Aorta (tissue), 5 donors: ENCODE measurements around the gene GET4. TPM values are rescaled to one million over a fixed set of nuclear protein-coding genes. Genes with fewer than 3 reads are reported as not detected.
A peak's percentile ranks its signal among the peaks of the same experiment; 100 is the strongest.

Source experiments
- ATAC-seq: fragments of 200-7000 bp; cut with Tn5 transposase; one replicate; pipeline ENCODE4 v1.9.1; 2022; ENCODE audit warnings: moderate library complexity; ENCODE audit not compliant: low FRiP score
- DNase-seq, 2 donors: peaks; one replicate each; pipeline ENCODE4 v3.0.0-alpha.2; 2020
- H3K27ac ChIP-seq, 2 donors: one replicate each; pipeline ENCODE4 v1.5.1; 2013; ENCODE audit warnings: low read length in 2 of 2, mild to moderate bottlenecking in 2 of 2, moderate library complexity in 2 of 2, control low read depth in 1 of 2, inconsistent platforms in 1 of 2, low read depth in 1 of 2
- H3K27me3 ChIP-seq, 2 donors: one replicate each; pipeline ENCODE4 v1.6.1; 2013; ENCODE audit warnings: control low read depth in 1 of 2, low read length in 1 of 2, mild to moderate bottlenecking in 1 of 2, moderate library complexity in 1 of 2; ENCODE audit not compliant: insufficient read depth in 2 of 2, control insufficient read depth in 1 of 2
- H3K36me3 ChIP-seq, 2 donors: one replicate each; pipeline ENCODE4 v1.6.1; 2013; ENCODE audit warnings: control low read depth in 1 of 2, low read length in 1 of 2, mild to moderate bottlenecking in 1 of 2; ENCODE audit not compliant: insufficient read depth in 2 of 2, control insufficient read depth in 1 of 2
- H3K4me1 ChIP-seq, 2 donors: one replicate each; pipeline ENCODE4 v1.6.1; 2013; ENCODE audit warnings: low read length in 2 of 2, control low read depth in 1 of 2, mild to moderate bottlenecking in 1 of 2, moderate library complexity in 1 of 2; ENCODE audit not compliant: insufficient read depth in 2 of 2, control insufficient read depth in 1 of 2
- H3K4me3 ChIP-seq, 2 donors: one replicate each; pipeline ENCODE4 v1.5.1; 2013; ENCODE audit warnings: low read length in 2 of 2, control low read depth in 1 of 2, mild to moderate bottlenecking in 1 of 2
- H3K9me3 ChIP-seq: one replicate; pipeline ENCODE4 v1.6.1; 2013; ENCODE audit warnings: mild to moderate bottlenecking, low read length; ENCODE audit not compliant: control insufficient read depth
- WGBS, 2 donors: extraction: QIAGEN DNeasy Blood & Tissue Kit; methylation state at CpG; one replicate each; pipeline ENCODE4 v1.1.7; 2013; 5-methylcytosine and 5-hydroxymethylcytosine counted together
- intact Hi-C, 2 donors: fragments of 100-400 bp; cut with DNase I; formaldehyde crosslinking; loops; one replicate each; pipeline versions ENCODE4 v1.14.2 to v1.15.0; 2022
- polyA plus RNA-seq, 2 donors: library from polyadenylated mRNA; stranded (reverse); fragments of 200-250 nt; gene quantifications; one replicate each; pipeline ENCODE4 v1.2.3, GENCODE V29; 2013
- total RNA-seq, 2 donors: library from RNA; stranded (reverse); fragmentation: NEBNext Ultra II Directional; extraction: Animal tissue kit (Norgen Biotek cat#: 25700); gene quantifications; one replicate each; pipeline ENCODE4 v1.2.1, GENCODE V29; 2021
- donor health status: healthy with polysubstance abuse.
- donor health status: Bipolar disorder and iron deficiency.
- donor health status: DM: no; HTN: no; CAD: no.
- donor health status: DM: no; HTN: no; CAD: no.
- donor health status: DM: yes; HTN: yes; CAD: no.

Gene GET4
- total and polyA plus RNA-seq, 4 donors, result 16.5 to 58.3 (median 21.3) TPM

- Histone ChIP-seq H3K4me3 (no peak overlapping the region), H3K36me3 (no peaks in the 10 kb centered on the region), H3K27ac (no peak overlapping the region), H3K27me3 (no peaks in the 10 kb centered on the region), H3K4me1 (no peaks in the 10 kb centered on the region), H3K9me3 (no peaks in the 10 kb centered on the region)
- 41 to 45% methylated on average over 52 to 57 of the region's 58 CpGs for WGBS, 2 donors
- DNase-seq, result peak; percentile 89 to 93
- ATAC-seq, result peak; percentile 62
- intact Hi-C loops, result loop anchor here in 1 of 2 donors (5.0 kb wide), 1 partner anchor 43 kb away; the partner anchor contains the start of gene ADAP1
Measured at GRCh38 chr7:909358-910329, 33.3 kb downstream of the GET4 start.

- Histone ChIP-seq H3K9me3 (no peaks in the 10 kb centered on the region), H3K4me1 (no peaks in the 10 kb centered on the region), H3K27ac (no peak overlapping the region), H3K4me3 (no peak overlapping the region), H3K36me3 (no peaks in the 10 kb centered on the region), H3K27me3 (no peaks in the 10 kb centered on the region)
- ATAC-seq (no peak), DNase-seq (no peak)
- intact Hi-C loops, result loop anchor here in 1 of 2 donors (5.0 kb wide), 1 partner anchor 42 kb away; the partner anchor contains the start of gene ADAP1
- 86 to 92% methylated on average over 11 of the region's 11 CpGs for WGBS, 2 donors
Measured at GRCh38 chr7:910441-910861, 34.1 kb downstream of the GET4 start.

DNA sequence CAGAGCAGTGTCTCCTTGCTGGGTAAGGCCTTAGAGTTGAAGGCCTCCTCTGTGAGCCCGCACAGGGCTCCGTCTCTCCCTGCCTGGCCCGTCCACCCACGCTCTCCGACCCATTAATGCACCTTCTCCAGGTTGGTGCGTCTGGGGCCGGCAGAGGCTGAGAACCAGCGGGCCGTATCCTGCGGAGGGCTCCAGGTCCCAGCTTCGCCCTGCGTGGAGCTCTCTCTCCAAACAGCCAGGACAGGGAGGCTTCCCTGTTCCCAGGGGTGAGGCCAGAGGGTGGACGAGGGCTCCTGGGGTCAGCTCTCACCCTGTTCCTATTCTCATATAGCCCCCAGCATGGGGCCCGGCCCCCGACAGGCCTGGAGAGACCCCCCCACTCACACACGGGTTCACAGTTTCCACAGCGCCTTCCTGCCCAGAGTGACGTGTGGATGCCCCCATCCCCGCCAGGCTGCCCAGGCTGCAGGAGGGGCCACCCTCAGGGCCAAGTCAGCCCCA is 34.6 kb downstream of the GET4 start:
- H3K27ac ChIP-seq, result no peak overlapping the region
- 89 to 90% methylated on average over 19 of the region's 19 CpGs for WGBS, 2 donors
- no peaks in the 10 kb centered on the region for H3K9me3 ChIP-seq
- DNase-seq (no peak), ATAC-seq (no peak)
- no peaks in the 10 kb centered on the region for H3K27me3 ChIP-seq
- intact Hi-C loops, result loop anchor here in 1 of 2 donors (5.0 kb wide), 1 partner anchor 41 kb away; the partner anchor contains the start of gene ADAP1
- no peak overlapping the region for H3K4me3 ChIP-seq
- no peaks in the 10 kb centered on the region for H3K4me1 ChIP-seq
- H3K36me3 ChIP-seq, result no peaks in the 10 kb centered on the region

- no peak overlapping the region for H3K4me3 ChIP-seq
- ATAC-seq (no peak), DNase-seq (no peak)
- WGBS, 2 donors, result 92 to 97% methylated on average over 34 to 41 of the region's 41 CpGs
- no peaks in the 10 kb centered on the region for H3K36me3 ChIP-seq
- H3K27me3 ChIP-seq, result no peaks in the 10 kb centered on the region
- H3K27ac ChIP-seq, result no peak overlapping the region
- intact Hi-C loops, result loop anchor here in 1 of 2 donors (5.0 kb wide), 1 partner anchor 40 kb away; the partner anchor contains the start of gene ADAP1
- H3K4me1 ChIP-seq, result no peaks in the 10 kb centered on the region
- H3K9me3 ChIP-seq, result no peaks in the 10 kb centered on the region
Measured at GRCh38 chr7:911791-912480, 35.6 kb downstream of the GET4 start.

- no peak overlapping the region for H3K4me3 ChIP-seq
- intact Hi-C loops, result loop anchor here in 1 of 2 donors (5.0 kb wide), 1 partner anchor 38 kb away; the partner anchor contains the start of gene ADAP1
- no peaks in the 10 kb centered on the region for H3K4me1 ChIP-seq
- DNase-seq, result no peak
- H3K9me3 ChIP-seq, result no peaks in the 10 kb centered on the region
- no peaks in the 10 kb centered on the region for H3K27me3 ChIP-seq
- H3K27ac ChIP-seq, result no peak overlapping the region
- no peak for ATAC-seq
- no peaks in the 10 kb centered on the region for H3K36me3 ChIP-seq
- WGBS, 2 donors, result 73 to 76% methylated on average over 31 of the region's 31 CpGs
Measured at GRCh38 chr7:913736-914520, 37.6 kb downstream of the GET4 start.

DNA sequence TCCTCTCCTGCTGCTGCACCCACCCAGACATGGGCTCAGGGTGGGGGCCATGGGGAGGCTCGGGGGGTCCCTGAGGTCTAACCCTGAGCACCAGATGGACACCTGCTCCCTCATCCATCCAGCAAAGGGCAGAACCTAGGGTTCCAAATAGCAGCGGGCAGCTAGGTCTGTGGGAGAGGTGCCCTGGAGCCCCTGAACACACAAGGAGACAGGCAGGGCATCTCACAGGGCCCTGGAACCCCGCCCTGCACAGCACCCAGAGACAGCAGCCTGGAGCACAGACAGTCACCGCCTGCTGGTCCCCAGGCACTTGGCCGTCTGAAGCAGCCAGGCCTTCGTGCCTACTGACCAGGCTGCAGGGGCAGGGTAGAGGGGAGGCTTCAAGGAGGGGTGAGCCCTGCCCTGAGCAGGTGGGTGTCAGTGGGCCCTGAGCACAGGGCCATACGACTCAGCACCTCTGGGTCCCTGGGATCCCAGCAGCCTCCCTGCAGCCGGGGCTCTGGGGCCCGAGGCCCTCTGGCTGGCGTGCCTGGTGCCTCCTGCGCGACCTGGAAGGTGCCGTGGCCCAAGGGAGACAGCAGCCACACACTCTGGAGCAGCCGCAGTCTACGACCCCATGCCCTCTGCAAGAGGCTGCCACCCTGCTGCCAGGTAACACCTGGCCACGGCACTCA is 38.3 kb downstream of the GET4 start:
- no peak overlapping the region for H3K4me3 ChIP-seq
- H3K4me1 ChIP-seq, result no peaks in the 10 kb centered on the region
- H3K27ac ChIP-seq, result no peak overlapping the region
- DNase-seq (no peak), ATAC-seq (no peak)
- H3K27me3 ChIP-seq, result no peaks in the 10 kb centered on the region
- no peaks in the 10 kb centered on the region for H3K36me3 ChIP-seq
- WGBS, 2 donors, result 92 to 95% methylated on average over 14 to 16 of the region's 16 CpGs
- no peaks in the 10 kb centered on the region for H3K9me3 ChIP-seq
- intact Hi-C loops, result loop anchor here in 1 of 2 donors (5.0 kb wide), 1 partner anchor 38 kb away; the partner anchor contains the start of gene ADAP1

GRCh38 chr7:915291-916218 is 39.2 kb downstream of the GET4 start:
- Histone ChIP-seq H3K36me3 (no peaks in the 10 kb centered on the region), H3K27ac (no peak overlapping the region), H3K9me3 (no peaks in the 10 kb centered on the region), H3K4me3 (no peak overlapping the region), H3K27me3 (no peaks in the 10 kb centered on the region), H3K4me1 (no peaks in the 10 kb centered on the region)
- intact Hi-C loops, result no loop called here
- ATAC-seq, result peak; percentile 4
- 95 to 97% methylated on average over 37 to 43 of the region's 43 CpGs for WGBS, 2 donors
- peak in 1 of 2 donors; percentile 44 for DNase-seq
